Spleen (tissue), 7 donors: Measurements from ENCODE around the gene BARHL1.

Experiments
- POLR2A ChIP-seq, 3 donors: fragments of 450-650 bp; IDR thresholded peaks; one replicate each; pipeline ENCODE4 v1.5.1; 2017; ENCODE audit warnings: antibody characterized with exemption in 3 of 3, mild to moderate bottlenecking in 1 of 3
- POLR2AphosphoS5 ChIP-seq, 3 donors: sonication (generic); formaldehyde crosslinking; IDR thresholded peaks; one replicate each; pipeline ENCODE4 v1.5.1; 2017; ENCODE audit warnings: antibody characterized with exemption in 3 of 3
- TF ChIP-seq, protein P1 (sequence below), 11 experiments: fragments of 200-600 bp in 7 of 11; fragments of 450-650 bp in 4 of 11; sonication (generic) in 4 of 11; IDR thresholded peaks in 8 of 11; conservative IDR thresholded peaks in 3 of 11; 1 replicate in 7 of 11; 2 replicates in 4 of 11; pipeline versions ENCODE4 v1.4.0 to v1.8.0; 2016 to 2021; ENCODE audit warnings: antibody characterized with exemption in 11 of 11, inconsistent platforms in 4 of 11, mild to moderate bottlenecking in 1 of 11
- donor health status: DM: no; HTN: no; CAD: no; lungs with moderate emphysema.
- donor health status: DM: no; HTN: no; CAD: no.
- donor health status: DM: no; HTN: no; CAD: no.

DNA sequence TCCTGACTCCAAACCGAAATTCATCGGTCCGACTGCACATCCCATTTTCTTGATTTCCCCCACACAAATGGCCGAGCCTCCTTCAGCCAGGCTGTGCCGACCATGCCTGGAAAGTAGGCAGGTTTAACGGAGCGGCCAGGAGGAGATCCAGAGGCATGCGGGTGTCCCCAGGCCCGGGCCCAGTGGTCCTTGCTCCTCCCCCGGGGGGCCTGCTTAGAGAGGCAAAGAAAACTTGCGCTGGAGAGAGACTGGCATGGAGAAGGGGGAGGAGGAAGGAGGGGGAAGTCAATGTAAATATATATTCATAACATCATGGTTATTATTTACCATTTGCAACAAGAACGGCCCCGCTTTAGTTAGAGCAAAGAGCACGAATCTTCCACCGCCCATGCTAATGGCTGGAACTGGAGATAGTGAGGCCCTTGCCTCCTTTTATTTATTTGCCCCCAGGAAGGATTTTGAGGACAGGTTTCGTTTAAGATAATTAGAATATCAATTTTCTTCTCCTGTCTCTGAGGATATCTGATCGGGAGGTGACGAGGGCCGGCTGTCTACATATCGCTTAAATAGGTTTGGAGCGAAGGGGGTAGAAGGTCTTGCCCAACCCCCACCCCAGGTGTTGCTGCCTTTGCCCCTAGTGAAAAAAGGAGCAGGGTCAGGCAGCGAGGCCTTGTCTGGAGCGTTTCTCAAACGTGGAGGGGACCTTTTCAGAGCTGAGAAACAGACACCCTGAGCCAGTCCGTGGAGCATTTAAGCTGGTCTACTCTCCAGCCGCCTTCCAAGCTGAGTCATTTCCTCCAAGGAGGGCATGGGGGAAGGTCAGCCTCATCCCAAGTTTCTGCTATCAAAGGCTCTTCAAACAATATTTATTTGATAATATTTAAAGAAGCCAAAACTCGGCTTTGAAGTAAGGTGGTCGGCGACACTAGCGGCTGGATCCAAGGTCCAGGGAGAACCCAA, 2.5 kb downstream of the BARHL1 start:
- TF ChIP-seq, protein P1, sequence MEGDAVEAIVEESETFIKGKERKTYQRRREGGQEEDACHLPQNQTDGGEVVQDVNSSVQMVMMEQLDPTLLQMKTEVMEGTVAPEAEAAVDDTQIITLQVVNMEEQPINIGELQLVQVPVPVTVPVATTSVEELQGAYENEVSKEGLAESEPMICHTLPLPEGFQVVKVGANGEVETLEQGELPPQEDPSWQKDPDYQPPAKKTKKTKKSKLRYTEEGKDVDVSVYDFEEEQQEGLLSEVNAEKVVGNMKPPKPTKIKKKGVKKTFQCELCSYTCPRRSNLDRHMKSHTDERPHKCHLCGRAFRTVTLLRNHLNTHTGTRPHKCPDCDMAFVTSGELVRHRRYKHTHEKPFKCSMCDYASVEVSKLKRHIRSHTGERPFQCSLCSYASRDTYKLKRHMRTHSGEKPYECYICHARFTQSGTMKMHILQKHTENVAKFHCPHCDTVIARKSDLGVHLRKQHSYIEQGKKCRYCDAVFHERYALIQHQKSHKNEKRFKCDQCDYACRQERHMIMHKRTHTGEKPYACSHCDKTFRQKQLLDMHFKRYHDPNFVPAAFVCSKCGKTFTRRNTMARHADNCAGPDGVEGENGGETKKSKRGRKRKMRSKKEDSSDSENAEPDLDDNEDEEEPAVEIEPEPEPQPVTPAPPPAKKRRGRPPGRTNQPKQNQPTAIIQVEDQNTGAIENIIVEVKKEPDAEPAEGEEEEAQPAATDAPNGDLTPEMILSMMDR (IDR thresholded peaks at IDR 0.05 in 8 of 11, conservative IDR thresholded peaks at IDR 0.05 in 3 of 11), result no peak
- TF ChIP-seq POLR2AphosphoS5 (IDR thresholded peaks at IDR 0.05) (no peak), POLR2A (IDR thresholded peaks at IDR 0.05) (no peak)
